NCI-H2196 treated with DMSO at 0.1 percent for 48 hours (cell line): ENCODE measurements around the gene SFTPB.

Experiments used
- DNase-seq: peaks from one replicate; lab custom pipeline; 2025; ENCODE audit not compliant: unreplicated experiment; lab: John Stamatoyannopoulos, UW

SFTPB gene

GRCh38 chr2:85702800-85703199 lies 34.8 kb upstream of the SFTPB start:
- no peak for DNase-seq

- DNase-seq, result no peak
Measured at GRCh38 chr2:85702172-85702571, 34.2 kb upstream of the SFTPB start.

- DNase-seq, result no peak
Measured at GRCh38 chr2:85699325-85699724, 31.3 kb upstream of the SFTPB start.

GRCh38 chr2:85698880-85699254 lies 30.9 kb upstream of the SFTPB start:
- no peak for DNase-seq

- no peak for DNase-seq
Measured at GRCh38 chr2:85698184-85698879, 30.3 kb upstream of the SFTPB start.

- DNase-seq, result no peak
Measured at GRCh38 chr2:85697716-85698115, 29.7 kb upstream of the SFTPB start.

GRCh38 chr2:85697096-85697495 lies 29.1 kb upstream of the SFTPB start:
- no peak for DNase-seq

- no peak for DNase-seq
Measured at GRCh38 chr2:85695691-85696668, 28.0 kb upstream of the SFTPB start.

- no peak for DNase-seq
Measured at GRCh38 chr2:85695121-85695520, 27.1 kb upstream of the SFTPB start.

GRCh38 chr2:85694052-85695025 lies 26.3 kb upstream of the SFTPB start, which contains the start of gene GNLY:
GNLY (plus strand) TSS chr2:85694358; CDS start chr2:85694419, 61 bp downstream.
- DNase-seq, result no peak

GRCh38 chr2:85692039-85692645 lies 24.1 kb upstream of the SFTPB start:
- DNase-seq, result no peak

GRCh38 chr2:85690932-85691331 lies 22.9 kb upstream of the SFTPB start:
- no peak for DNase-seq

- DNase-seq, result no peak
Measured at GRCh38 chr2:85684806-85685205, 16.8 kb upstream of the SFTPB start.

GRCh38 chr2:85684380-85684779 lies 16.4 kb upstream of the SFTPB start:
- DNase-seq, result no peak

GRCh38 chr2:85682378-85682777 lies 14.4 kb upstream of the SFTPB start:
- no peak for DNase-seq

GRCh38 chr2:85681776-85682175 lies 13.8 kb upstream of the SFTPB start:
- DNase-seq, result no peak

GRCh38 chr2:85681372-85681763 lies 13.4 kb upstream of the SFTPB start:
- no peak for DNase-seq

GRCh38 chr2:85680707-85681371 lies 12.8 kb upstream of the SFTPB start:
- no peak for DNase-seq

- peak; percentile 39 for DNase-seq
Measured at GRCh38 chr2:85678794-85679672, 11.0 kb upstream of the SFTPB start.
